Amniotic epithelial cell (primary cell): Measurements from ENCODE around the gene MED20.

Source experiments
- DNase-seq: peaks from one replicate; pipeline ENCODE4 v3.0.0-alpha.2; 2010; ENCODE audit warnings: low read depth

Gene MED20

GRCh38 chr6:41941280-41942066 lies 20.5 kb upstream of the MED20 start, which contains the start of gene CCND3:
CCND3 (minus strand) TSS chr6:41941808; CDS start chr6:41941649, 159 bp downstream.
- DNase-seq, result peak; percentile 46

GRCh38 chr6:41940759-41941279 lies 19.9 kb upstream of the MED20 start:
- DNase-seq, result peak; percentile 34

DNA sequence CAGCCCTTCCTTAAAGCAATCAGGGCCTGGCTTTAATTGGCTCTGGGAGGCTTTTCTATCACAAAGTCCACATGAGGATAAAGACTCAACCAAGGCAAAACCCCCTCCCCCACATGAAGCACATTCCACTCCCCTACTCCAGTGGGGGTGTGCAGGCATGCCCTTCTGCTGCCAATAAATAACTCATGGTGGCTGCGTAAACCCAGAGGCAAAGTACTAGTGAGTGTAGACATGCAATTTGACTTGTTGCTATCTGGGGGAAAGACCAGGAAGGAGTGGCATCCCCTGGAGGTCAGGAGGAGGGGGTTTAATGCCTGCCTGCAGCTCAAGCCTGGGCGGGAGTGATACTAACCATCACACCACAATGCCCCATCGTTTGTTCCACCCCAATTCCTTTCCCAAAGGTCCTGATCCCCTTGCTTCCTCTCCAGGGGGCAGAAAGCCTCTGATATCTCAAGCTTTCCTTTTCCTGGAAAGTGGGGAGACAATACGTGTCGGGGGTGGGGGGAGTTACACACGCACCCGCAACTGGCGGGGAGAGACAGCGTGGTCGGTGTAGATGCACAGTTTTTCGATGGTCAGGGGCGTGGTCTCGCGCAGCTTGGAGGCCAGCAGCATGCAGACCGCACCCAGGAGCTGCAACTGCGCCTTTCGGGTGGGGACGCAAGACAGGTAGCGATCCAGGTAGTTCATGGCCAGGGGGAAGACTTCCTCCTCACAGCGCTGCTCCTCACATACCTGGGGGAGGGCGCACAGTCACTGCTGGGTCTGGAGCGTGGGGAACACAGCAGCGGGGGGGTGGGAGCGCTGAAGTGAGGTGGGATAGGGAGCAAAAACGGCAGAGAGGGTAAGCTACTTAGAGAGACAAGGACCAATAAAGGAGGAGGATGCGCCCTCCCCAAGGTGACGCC lies 19.2 kb upstream of the MED20 start:
- DNase-seq, result peak; percentile 91

DNA sequence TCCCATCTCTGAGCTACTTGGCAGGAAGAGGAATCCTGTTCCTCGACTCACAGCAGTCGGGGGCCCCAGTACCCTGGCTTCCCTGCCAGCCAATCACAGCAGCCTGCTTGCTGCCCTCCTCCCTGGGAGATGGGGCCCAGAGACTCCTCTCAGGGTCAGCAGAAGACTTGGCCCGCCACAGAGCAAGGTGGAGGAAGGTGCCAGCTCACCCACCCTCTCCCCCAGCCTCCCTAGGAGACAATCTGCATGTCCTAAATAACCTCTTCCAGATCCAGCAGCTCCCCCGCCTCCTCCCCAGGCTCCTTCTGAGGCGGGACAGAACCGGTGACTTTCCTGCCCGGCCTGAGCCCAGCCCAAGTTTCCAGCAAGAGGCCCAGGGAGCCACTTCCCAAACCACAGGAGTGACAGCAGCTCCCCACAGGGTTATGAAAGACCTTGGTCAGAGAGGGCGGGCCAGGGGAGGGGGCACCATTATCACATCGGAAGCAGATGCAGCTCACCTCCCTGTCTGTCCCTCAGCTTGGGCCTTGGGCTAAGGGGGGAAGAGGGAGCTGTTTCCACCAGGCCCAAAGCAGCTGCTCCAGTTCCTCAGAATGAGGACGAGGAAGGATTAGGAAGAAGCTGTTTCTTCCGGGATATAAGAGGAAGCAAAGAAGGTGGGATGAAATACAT lies 18.4 kb upstream of the MED20 start:
- DNase-seq, result peak; percentile 89

GRCh38 chr6:41938590-41939175 lies 17.7 kb upstream of the MED20 start:
- no peak for DNase-seq

GRCh38 chr6:41937861-41938574 lies 17.1 kb upstream of the MED20 start:
- DNase-seq, result peak; percentile 60

- no peak for DNase-seq
Observed at GRCh38 chr6:41937472-41937860, 16.5 kb upstream of the MED20 start.

DNA sequence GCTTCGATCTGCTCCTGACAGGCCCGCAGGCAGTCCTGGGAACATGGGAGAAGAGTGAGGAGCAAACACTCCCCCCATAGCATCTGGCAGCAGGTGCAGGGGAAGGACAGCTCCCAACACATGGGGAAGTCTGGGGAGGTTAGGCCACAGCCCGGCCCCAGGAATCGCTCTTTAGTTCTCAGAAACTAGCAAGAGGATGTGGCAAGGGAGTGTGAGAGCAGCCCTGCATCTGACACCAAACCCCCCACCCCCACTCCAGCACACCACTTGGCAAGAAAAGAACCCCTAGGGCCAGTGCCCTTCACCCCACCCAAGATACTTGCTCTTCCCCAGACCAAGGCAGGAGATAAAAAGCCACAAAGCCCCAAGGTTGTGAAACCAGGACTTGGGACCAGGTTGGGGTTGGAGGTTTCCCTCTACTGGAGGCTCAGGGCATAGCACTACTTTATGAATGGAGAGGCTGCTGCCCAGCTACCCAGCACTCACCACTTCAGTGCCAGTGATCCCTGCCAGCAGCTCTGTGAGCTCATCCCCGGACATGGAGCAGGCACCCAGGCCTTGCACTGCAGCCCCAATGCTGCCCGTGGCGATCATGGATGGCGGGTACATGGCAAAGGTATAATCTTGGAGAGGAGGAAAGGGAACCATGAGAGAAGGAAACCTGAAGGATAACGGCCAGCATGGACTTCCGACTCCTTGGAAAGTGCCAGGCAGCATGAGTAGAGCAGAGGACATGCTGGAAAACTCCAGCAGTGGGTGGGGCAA lies 15.3 kb upstream of the MED20 start:
- peak; percentile 99 for DNase-seq

- DNase-seq, result no peak
Observed at GRCh38 chr6:41935685-41936072, 14.7 kb upstream of the MED20 start.

GRCh38 chr6:41935193-41935574 lies 14.2 kb upstream of the MED20 start:
- DNase-seq, result no peak

GRCh38 chr6:41934278-41935192 lies 13.6 kb upstream of the MED20 start:
- no peak for DNase-seq

DNA sequence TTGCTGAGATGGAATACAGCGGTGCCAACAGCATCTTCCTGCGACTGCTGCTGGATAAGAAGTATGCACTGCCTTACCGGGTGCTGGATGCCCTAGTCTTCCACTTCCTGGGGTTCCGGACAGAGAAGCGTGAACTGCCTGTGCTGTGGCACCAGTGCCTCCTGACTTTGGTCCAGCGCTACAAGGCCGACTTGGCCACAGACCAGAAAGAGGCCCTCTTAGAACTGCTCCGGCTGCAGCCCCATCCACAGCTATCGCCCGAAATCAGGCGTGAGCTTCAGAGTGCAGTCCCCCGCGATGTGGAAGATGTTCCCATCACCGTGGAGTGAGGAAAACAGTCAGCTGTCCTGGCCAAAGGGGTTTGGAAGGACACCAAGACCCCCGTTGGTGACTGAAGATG lies 11.4 kb upstream of the MED20 start:
- no peak for DNase-seq

GRCh38 chr6:41931792-41932191 lies 10.9 kb upstream of the MED20 start:
- DNase-seq, result peak; percentile 19

GRCh38 chr6:41929924-41930323 lies 9.0 kb upstream of the MED20 start:
- no peak for DNase-seq

GRCh38 chr6:41927253-41927652 lies 6.3 kb upstream of the MED20 start:
- DNase-seq, result no peak

GRCh38 chr6:41922154-41922553 lies 1.2 kb upstream of the MED20 start:
- no peak for DNase-seq

- DNase-seq, result no peak
Observed at GRCh38 chr6:41921712-41921998, 716 bp upstream of the MED20 start.

DNA sequence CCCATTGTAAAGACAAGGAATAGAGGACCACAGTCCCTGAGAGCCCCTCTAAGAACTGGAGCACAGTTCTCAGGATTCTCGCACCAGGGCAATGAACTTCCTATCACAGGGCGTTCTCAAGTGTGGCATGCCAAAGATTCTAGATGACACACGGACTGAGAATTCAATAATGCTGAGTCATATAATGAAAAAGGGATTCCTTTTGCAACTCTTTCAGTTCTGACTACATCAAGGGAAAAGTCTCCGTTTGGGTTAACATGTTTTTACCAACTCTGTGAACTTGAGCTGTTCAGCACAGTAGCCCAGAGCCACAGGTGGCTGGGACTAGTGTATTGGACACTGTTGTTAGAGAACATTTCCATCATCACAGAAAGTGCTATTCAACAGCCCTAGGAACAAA lies 3.4 kb downstream of the MED20 start:
- peak; percentile 92 for DNase-seq

- DNase-seq, result no peak
Observed at GRCh38 chr6:41914869-41915530, 5.9 kb downstream of the MED20 start.
